GM18526 (cell line): ENCODE results near the gene SCAF11.

Experiments used
- POLR2A ChIP-seq: IDR thresholded peaks from 3 replicates; pipeline ENCODE4 v1.6.1; 2011; ENCODE audit not compliant: insufficient read length; ENCODE audit errors: extremely low read depth

SCAF11 gene

GRCh38 chr12:45990468-45991283 lies at the start of gene SCAF11:
Gene SCAF11, minus strand, starts transcription at chr12:45990574. Its CDS starts 26,407 bp downstream, at chr12:45964167.
- peak; percentile 73 for TF ChIP-seq POLR2A

GRCh38 chr12:46027172-46027571 lies 36.8 kb upstream of the SCAF11 start:
- TF ChIP-seq POLR2A = no peak

- TF ChIP-seq POLR2A = no peak
Measured at GRCh38 chr12:46024099-46024498, 33.7 kb upstream of the SCAF11 start.

- TF ChIP-seq POLR2A = no peak
Measured at GRCh38 chr12:46020768-46021167, 30.4 kb upstream of the SCAF11 start.

GRCh38 chr12:46005823-46006222 lies 15.4 kb upstream of the SCAF11 start:
- no peak for TF ChIP-seq POLR2A

GRCh38 chr12:46005151-46005797 lies 14.9 kb upstream of the SCAF11 start:
- TF ChIP-seq POLR2A = no peak

GRCh38 chr12:46004715-46005114 lies 14.3 kb upstream of the SCAF11 start:
- no peak for TF ChIP-seq POLR2A

- TF ChIP-seq POLR2A = no peak
Measured at GRCh38 chr12:45994736-45995135, 4.4 kb upstream of the SCAF11 start.

GRCh38 chr12:45991284-45992249 lies 1.2 kb upstream of the SCAF11 start:
- peak; percentile 69 for TF ChIP-seq POLR2A

GRCh38 chr12:45989721-45990467 lies 480 bp downstream of the SCAF11 start:
- TF ChIP-seq POLR2A = peak; percentile 43

- no peak for TF ChIP-seq POLR2A
Measured at GRCh38 chr12:45989287-45989686, 1.1 kb downstream of the SCAF11 start.

- no peak for TF ChIP-seq POLR2A
Measured at GRCh38 chr12:45988264-45988663, 2.1 kb downstream of the SCAF11 start.

GRCh38 chr12:45987340-45987727 lies 3.0 kb downstream of the SCAF11 start:
- TF ChIP-seq POLR2A = no peak

- no peak for TF ChIP-seq POLR2A
Measured at GRCh38 chr12:45986641-45987339, 3.6 kb downstream of the SCAF11 start.
